SHP77 (cell line): ENCODE measurements around the gene TET1.
"Not testable (repeated sequence)": the region's sequence is repeated elsewhere in the genome, so short reads cannot be mapped to it uniquely, and the experiment has no call there.

Source experiments
- DNase-seq, 2 experiments: peaks; one replicate each; lab custom pipeline; 2025; lab: John Stamatoyannopoulos, UW

TET1 gene

GRCh38 chr10:68708987-68709386, 148.8 kb downstream of the TET1 start:
- not testable (repeated sequence) for DNase-seq

- not testable (repeated sequence) for DNase-seq
These were observed 152.9 kb downstream of the TET1 start for GRCh38 chr10:68713065-68713464.

GRCh38 chr10:68717435-68717834, 157.3 kb downstream of the TET1 start:
- DNase-seq = no peak

GRCh38 chr10:68720793-68721672, 160.9 kb downstream of the TET1 start, which contains the start of gene CCAR1:
Gene CCAR1, plus strand, starts transcription at chr10:68721239. Its CDS starts 1,266 bp downstream, at chr10:68722505.
- DNase-seq = peak; percentile 88 to 90

- DNase-seq = no peak
These were observed 161.7 kb downstream of the TET1 start for GRCh38 chr10:68721673-68722335.

GRCh38 chr10:68725016-68725415, 164.9 kb downstream of the TET1 start:
- no peak for DNase-seq

GRCh38 chr10:68727146-68727545, 167.0 kb downstream of the TET1 start:
- no peak for DNase-seq

- DNase-seq = no peak
These were observed 172.5 kb downstream of the TET1 start for GRCh38 chr10:68732651-68733050.

- no peak for DNase-seq
These were observed 174.2 kb downstream of the TET1 start for GRCh38 chr10:68734349-68734748.

- DNase-seq = no peak
These were observed 175.0 kb downstream of the TET1 start for GRCh38 chr10:68735119-68735518.

- not testable (repeated sequence) for DNase-seq
These were observed 175.6 kb downstream of the TET1 start for GRCh38 chr10:68735739-68736138.

GRCh38 chr10:68740676-68741075, 180.5 kb downstream of the TET1 start:
- not testable (repeated sequence) for DNase-seq

- no peak for DNase-seq
These were observed 182.3 kb downstream of the TET1 start for GRCh38 chr10:68742397-68742796.
